ENCODE data around the gene LRRC4C.
"Not testable (repeated sequence)": the region's sequence is repeated elsewhere in the genome, so short reads cannot be mapped to it uniquely, and the experiment has no call there.

Gene LRRC4C

DNA sequence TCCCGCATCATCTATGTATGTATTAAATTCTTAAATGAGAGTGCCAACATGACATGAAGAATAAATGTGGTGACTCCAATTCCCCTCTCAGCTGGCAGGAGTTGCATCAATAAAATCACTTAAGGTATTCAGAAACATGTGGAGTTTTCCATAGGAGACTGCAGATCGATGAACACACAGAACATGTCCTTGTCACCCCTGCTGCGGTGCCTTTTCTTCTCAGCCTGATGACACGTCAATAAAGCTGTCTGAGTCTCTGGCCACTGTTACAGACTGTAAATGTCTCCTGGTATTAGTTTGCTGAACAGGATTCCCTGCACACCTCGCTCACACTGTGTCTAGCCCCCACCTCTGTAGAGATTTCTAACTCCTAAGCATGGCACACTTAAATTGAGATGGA, 460.5 kb downstream of the LRRC4C start:
- DNase-seq = no peak
- in situ Hi-C loops (cut with MboI; ENCODE audit: low pct_unique_long_range_greater_than_20kb, low sequenced_read_pairs) = no loop called here

DNA sequence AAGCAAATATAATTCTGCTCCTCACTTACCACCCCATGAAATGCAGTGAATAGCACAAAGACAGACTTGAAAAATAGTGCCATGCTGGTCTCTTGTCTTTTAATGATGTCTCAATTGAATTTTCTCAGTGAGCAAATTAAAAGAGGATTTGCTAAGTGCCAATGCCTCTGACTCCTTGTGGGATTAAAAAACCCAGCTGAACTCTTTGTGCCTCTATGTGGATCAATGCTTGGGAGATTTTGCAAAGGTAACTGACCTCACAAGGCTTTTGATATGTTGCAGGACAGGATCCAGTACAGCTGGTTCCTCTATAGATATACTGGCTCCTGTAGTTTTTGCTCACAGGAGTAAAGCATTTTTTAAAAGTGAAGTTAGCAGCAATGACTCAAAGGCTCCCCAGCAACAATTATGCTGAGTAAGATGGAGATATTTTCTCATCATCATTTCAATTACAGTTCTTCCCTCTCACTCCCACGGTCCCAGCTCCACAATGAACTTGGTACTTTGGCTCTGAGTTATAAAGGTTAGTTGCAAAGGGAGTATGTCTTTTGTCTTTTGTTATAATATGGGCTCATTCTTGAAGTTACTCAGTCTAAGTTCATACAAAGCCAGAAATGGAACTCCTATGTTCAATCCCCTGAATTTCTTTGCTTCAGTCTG, 471.5 kb downstream of the LRRC4C start:
- in situ Hi-C loops (cut with MboI; ENCODE audit: low pct_unique_long_range_greater_than_20kb, low sequenced_read_pairs) = no loop called here

GRCh38 chr11:40986320-40986719, 473.1 kb downstream of the LRRC4C start:
- no peak for DNase-seq
- in situ Hi-C loops (cut with MboI; ENCODE audit: low pct_unique_long_range_greater_than_20kb, low sequenced_read_pairs) = no loop called here

More for the DNA sequence above, 471.5 kb downstream of the LRRC4C start:
- DNase-seq = no peak

DNA sequence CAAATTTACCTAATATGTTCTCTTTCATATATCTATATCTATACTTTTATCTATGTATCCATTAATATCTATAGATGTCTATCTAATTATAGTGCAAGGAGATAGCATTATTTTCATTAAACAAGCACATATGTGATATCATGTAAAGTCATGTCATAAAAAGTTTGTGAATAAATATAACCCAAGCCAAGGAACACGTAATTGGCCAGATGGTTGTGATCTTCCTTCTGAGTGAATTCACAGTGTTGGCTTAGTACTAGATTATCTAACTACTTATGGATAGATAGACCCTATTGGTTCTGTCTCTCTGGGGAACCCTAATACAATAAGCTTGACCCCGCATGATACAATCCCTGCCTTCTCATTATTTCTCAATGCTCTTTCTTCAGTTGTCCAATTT, 484.4 kb downstream of the LRRC4C start:
- no peak for DNase-seq
- in situ Hi-C loops (cut with MboI; ENCODE audit: low pct_unique_long_range_greater_than_20kb, low sequenced_read_pairs) = no loop called here

GRCh38 chr11:40974186-40974795, 485.2 kb downstream of the LRRC4C start:
- no peak for DNase-seq
- in situ Hi-C loops (cut with MboI; ENCODE audit: low pct_unique_long_range_greater_than_20kb, low sequenced_read_pairs) = no loop called here

DNA sequence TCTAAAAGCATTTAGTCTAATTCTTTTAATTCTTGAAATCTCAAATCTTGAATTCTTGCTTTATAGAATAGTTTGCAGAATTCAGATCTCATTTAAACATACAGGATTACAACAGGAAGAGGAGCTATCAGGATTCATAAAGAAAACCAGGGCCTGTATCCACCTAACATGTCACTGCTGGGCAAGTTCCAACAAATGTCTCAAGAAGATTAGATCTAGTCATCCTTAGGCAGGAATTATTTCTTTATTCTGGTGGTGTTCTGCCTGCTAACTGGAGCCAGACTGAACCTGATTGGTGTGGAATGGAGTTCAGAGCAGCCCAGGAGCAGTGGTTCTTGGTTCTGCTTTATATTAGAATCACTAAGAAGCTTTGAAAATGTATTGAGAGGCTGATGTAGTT, 500.7 kb downstream of the LRRC4C start:
- in situ Hi-C loops (cut with MboI; ENCODE audit: low pct_unique_long_range_greater_than_20kb, low sequenced_read_pairs) = no loop called here

GRCh38 chr11:40952479-40952878, 507.0 kb downstream of the LRRC4C start:
- in situ Hi-C loops (cut with MboI; ENCODE audit: low pct_unique_long_range_greater_than_20kb, low sequenced_read_pairs) = no loop called here
- no peak for DNase-seq

More for the DNA sequence above, 500.7 kb downstream of the LRRC4C start:
- DNase-seq = no peak

GRCh38 chr11:40938002-40938401, 521.5 kb downstream of the LRRC4C start:
- in situ Hi-C loops (cut with MboI; ENCODE audit: low pct_unique_long_range_greater_than_20kb, low sequenced_read_pairs) = no loop called here
- no peak for DNase-seq

DNA sequence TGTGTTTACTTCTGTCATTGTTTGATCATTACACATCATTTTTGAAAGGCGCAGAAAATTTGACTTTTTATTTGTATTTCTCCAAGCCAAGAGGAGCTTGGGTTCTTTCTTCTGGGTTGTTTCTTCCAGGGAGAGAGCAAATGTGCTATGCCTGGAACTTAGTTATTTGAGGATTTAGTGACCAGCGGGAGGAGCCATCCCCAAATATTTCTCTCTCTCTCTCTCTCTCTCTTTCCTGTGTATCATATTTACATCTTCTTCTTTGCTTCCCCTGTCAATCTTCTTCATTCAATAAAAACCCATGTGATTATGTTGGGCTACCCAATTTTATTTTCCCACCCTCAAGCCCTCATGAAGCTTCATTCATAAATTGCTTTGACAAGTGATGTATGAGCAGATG, 534.5 kb downstream of the LRRC4C start:
- no peak for DNase-seq
- in situ Hi-C loops (cut with MboI; ENCODE audit: low pct_unique_long_range_greater_than_20kb, low sequenced_read_pairs) = no loop called here

- no peak for DNase-seq
- in situ Hi-C loops (cut with MboI; ENCODE audit: low pct_unique_long_range_greater_than_20kb, low sequenced_read_pairs) = no loop called here
Measured at GRCh38 chr11:40921246-40921645, 538.2 kb downstream of the LRRC4C start.

DNA sequence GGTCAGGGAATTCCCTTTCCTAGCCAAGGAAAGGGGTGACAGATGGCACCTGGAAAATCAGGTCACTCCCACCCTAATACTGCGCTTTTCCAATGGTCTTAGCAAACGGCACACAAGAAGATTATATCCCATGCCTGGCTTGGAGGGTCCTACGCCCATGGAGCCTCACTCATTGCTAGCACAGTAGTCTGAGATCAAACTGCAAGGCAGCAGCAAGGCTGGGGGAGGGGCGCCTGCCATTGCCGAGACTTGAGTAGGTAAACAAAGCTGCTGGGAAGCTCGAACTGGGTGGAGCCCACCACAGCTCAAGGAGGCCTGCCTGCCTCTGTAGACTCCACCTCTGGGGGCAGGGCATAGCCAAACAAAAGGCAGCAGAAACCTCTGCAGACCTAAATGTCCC, 548.7 kb downstream of the LRRC4C start:
- in situ Hi-C loops (cut with MboI; ENCODE audit: low pct_unique_long_range_greater_than_20kb, low sequenced_read_pairs); DNase-seq: not testable (repeated sequence)

- no peak for DNase-seq
- in situ Hi-C loops (cut with MboI; ENCODE audit: low pct_unique_long_range_greater_than_20kb, low sequenced_read_pairs) = no loop called here
Measured at GRCh38 chr11:40894501-40894900, 565.0 kb downstream of the LRRC4C start.

DNA sequence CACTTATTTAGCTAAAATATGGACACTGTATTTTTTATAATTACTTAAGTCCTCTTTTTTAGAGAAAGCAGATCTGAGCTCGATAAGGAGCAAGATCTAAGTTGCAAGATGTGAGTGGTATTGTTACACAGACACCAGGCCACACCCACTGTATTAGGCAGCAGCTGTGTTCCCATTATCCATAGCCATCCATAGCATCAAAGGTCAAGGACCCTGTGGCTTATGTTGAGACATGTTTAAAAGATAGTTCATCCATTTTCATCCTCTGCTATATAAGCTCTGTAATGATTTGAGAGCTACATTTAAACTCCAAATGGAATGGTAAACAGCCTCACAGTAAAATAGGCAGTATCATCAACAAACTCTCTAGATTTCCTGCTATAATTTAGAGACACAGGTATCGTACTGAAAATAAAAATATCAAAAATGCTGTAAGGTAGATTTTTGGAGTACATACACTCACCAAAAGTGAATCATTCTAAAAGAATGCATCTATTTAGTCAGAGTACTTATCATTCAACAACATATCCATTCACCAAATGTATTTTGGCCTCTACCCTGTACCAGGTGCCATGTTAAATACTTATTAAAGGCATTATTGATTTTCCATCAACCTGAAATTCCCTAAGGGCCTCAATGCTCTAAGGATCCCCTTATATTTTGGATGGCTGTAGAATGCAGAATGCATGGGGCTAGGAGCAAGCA, 574.0 kb downstream of the LRRC4C start:
- no peak for DNase-seq
- in situ Hi-C loops (cut with MboI; ENCODE audit: low pct_unique_long_range_greater_than_20kb, low sequenced_read_pairs) = no loop called here

DNA sequence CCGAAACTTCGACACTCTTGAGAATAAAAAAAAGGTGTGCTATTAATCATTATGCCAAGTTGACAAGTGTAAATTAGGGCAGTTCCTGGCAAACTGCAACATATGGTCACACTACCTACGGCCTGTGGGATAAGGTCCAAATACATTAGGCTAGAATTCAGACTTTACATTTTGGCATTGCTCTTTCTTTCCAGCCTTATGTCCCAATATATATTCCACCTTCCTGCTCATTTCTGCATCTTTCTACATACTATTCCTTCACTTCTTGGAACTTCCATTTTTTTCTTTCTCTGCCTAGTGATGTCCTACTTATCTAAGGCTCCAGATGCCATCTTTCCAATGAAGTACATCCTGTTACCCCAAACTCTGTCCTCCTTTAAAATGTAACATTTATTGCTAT, 577.2 kb downstream of the LRRC4C start:
- in situ Hi-C loops (cut with MboI; ENCODE audit: low pct_unique_long_range_greater_than_20kb, low sequenced_read_pairs) = no loop called here
- DNase-seq = no peak

- DNase-seq = no peak
- in situ Hi-C loops (cut with MboI; ENCODE audit: low pct_unique_long_range_greater_than_20kb, low sequenced_read_pairs) = no loop called here
Measured at GRCh38 chr11:40879911-40880310, 579.5 kb downstream of the LRRC4C start.

DNA sequence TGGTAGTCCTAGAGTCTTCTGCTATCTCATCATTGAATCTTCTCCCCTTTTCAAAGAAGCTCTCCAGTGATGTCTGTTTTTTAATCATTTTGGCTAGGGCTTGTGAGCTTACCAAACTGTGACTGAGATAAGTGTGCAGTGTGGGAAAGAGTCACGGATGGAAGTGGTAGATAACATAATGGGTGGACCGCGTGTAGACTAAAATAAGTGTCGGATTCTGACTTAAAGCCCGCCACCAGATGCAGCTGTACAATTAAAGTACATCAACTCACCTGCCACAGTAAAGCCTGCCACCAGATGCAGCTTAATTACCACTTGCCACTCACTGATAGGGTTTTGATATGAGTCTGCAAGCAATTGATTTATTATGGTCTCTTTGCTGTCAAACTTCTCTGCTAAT, 581.5 kb downstream of the LRRC4C start:
- DNase-seq = no peak
- in situ Hi-C loops (cut with MboI; ENCODE audit: low pct_unique_long_range_greater_than_20kb, low sequenced_read_pairs) = no loop called here

GRCh38 chr11:40877256-40877655, 582.2 kb downstream of the LRRC4C start:
- DNase-seq = no peak
- in situ Hi-C loops (cut with MboI; ENCODE audit: low pct_unique_long_range_greater_than_20kb, low sequenced_read_pairs) = no loop called here

DNA sequence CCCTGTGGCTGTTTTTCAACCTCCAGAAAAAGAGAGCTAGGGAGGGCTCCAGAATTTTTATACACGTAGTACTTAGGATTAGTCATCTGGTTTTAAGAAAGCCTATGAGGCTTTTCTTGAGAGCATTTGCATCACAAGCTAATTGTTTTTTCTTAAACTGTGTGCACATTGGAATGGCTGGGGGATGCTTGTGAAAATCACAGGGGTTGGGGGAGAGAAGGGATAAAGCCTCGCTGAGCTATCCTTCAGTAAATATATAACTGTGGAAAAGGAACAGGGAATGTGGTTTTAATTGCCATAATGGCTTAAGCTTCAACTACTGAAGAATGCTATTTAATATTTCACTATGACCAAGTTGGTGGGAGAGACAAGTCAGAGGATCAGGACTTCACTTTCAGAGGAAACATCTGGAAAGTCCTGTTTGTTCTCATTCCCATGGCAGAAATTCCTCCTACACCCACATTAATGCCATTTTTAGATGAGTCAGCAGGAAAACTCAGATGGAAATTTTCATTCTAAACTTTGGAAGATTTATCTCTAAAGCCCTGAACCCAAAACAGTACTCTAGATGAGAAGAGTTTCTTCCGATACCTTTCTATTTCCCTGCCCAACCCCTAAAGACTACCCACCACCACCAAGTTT, 591.3 kb downstream of the LRRC4C start:
- in situ Hi-C loops (cut with MboI; ENCODE audit: low pct_unique_long_range_greater_than_20kb, low sequenced_read_pairs) = no loop called here
- no peak for DNase-seq

GRCh38 chr11:40857754-40858153, 601.7 kb downstream of the LRRC4C start:
- DNase-seq; in situ Hi-C loops (cut with MboI; ENCODE audit: low pct_unique_long_range_greater_than_20kb, low sequenced_read_pairs): not testable (repeated sequence)

- in situ Hi-C loops (cut with MboI; ENCODE audit: low pct_unique_long_range_greater_than_20kb, low sequenced_read_pairs) = no loop called here
- DNase-seq = no peak
Measured at GRCh38 chr11:40842750-40843339, 616.6 kb downstream of the LRRC4C start.
